Dermis microvascular lymphatic vessel endothelial cell (primary cell): ENCODE data around the gene TIMM22. TPM values are rescaled to one million over a fixed set of nuclear protein-coding genes. Genes with fewer than 3 reads are reported as not detected.
"Not testable (repeated sequence)": the region's sequence is repeated elsewhere in the genome, so short reads cannot be mapped to it uniquely, and the experiment has no call there.

Experiments used
- DNase-seq, 2 donors: peaks; one replicate each; pipeline versions ENCODE4 v3.0.0 to v3.0.0-alpha.2; 2010; ENCODE audit warnings: low read depth in 2 of 2
- total RNA-seq: library from RNA; depleted of rRNA; stranded (reverse); fragments of >200 nt; gene quantifications from 2 replicates; pipeline ENCODE4 v1.2.1, GENCODE V29; 2014

TIMM22 gene
- total RNA-seq, 1 donor from 2014 or later, result 14.0 TPM

DNA sequence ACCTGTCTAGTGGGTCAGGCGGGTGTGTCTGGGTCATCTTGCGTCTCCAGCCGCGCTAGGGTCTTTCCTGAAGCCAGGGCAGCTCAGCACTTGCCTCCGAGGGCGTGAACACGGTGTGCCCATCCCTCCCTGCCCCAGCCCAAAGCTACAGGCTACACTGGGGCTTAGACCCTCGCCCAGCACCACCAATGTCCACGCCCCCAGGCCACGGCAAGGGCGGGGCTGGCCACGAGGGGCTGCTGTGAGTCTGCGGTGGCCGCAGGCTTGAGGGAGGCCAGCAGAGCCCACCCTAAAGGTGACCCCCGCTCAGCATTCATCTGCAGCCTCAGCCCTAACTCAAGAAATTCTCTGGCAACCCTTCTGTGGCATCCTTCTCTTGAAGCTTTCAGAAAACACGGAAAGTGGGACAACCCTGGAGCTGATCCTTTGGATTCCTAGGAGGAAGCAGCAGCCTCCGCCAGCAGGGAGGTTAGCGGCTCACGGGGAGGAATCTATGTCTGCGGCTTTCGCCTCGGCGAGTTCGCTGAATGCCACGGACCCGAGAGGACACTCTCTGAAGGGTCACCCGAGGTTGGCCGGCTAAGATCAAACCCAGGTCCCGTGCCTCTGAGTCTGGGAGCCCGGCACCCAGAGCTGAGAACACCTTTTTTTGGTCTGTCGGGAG lies 41.7 kb downstream of the TIMM22 start:
- no peak for DNase-seq

DNA sequence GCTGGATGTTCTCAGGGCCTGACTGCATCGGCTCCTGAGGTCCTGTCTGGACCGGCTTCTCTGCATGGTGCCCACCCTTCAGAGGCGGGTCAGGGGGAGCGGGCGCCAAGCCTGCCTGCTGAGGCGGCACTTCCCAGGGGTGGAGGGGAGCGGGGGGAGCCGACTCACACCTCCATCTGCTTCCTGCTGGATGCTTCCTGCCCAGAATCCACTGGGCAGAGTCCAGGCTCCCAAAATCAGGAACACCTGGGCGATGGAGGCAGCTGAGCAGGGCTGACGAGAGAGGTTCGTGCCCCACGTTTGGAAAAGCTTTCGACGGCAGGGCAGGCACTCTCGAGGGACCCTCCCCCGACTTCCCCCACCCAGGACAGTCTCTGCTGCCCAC lies 42.2 kb downstream of the TIMM22 start:
- DNase-seq, result peak in 1 of 2 donors; percentile 14

DNA sequence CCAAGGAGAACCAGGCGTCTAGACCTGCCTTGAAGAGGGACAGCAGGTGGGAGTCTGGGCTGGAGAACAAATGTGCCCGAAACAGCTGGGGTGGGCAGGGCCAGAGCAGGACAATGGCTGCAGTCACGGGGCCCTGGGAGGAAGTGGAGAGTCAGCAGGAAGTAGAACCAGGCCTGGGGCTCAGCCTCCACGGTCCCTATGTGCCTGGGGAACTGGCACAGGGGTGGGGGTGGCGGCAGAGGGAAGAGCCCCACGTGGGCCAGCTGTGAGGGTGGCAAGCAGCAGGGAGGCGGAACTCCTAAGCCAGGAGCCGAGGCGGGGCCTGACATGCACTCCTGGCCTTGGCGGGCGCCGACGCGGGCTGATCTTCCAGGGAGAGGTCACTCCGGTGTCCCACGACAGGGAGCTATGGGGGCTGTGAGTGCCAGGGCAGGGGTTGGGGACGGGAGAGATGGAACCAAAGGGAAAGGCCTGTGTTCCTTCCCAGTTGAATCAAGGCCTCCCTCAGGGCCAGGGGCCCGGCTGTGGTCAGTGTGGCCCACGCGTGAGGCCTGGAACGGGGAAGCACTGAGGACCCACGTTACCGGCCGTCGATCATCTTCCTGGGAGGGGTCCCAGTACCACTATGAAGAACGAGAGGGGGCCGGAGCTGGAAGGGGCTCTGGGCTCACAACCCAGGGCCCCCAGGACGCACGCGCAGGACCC lies 42.7 kb downstream of the TIMM22 start:
- peak; percentile 65 to 91 for DNase-seq

DNA sequence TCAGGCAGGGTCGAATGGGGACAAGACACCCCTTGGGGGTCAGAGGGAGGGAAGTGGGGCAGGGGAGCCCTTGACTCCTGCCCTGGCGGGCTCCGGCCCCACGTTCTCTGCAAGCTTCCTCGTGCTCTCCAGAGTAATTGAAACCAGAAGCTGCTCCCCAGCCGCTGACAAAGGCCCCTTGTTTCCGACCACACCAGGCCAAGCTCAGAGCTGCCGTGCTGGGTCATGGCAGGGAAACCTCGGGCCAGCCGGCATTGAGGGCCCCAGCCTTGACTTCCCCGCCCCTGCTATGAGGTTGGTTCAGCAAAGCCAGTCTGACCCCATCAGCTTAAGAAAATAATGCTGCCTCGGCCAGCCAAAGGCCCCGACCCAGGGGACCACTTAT lies 43.3 kb downstream of the TIMM22 start:
- no peak for DNase-seq

DNA sequence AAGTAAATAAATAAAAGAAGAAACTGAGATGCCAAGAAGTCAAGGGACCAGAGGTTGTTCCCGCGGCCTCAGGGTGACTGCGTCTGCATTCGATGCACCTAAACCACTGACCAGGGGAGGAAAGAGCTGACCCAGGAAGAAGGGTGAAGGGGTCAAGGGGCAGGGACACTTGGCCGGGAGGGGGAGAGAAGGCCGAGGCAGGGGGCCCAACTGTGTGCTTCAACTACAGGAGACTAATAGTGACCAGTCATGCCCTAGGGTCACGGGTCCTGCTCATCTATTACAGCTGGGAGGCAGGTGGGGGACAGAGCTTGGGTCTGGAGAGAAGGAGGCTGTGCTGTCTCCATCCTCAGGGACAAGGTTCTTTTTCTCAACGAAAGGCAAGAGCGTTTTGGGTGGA lies 44.8 kb downstream of the TIMM22 start:
- DNase-seq, result no peak

DNA sequence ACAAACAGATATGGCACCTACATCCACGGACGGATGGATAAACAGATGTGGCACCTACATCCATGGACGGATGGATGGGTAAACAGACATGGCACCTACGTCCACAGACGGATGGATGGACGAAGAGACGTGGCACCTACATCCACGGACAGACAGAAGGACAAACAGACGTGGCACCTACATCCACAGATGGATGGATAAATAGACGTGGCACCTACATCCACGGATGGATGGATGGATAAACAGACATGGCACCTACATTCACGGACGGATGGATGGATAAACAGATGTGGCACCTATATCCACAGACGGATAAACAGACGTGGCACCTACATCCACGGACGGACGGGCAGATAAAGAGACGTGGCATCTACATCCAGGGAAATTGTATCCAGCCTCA lies 45.6 kb downstream of the TIMM22 start:
- no peak for DNase-seq

DNA sequence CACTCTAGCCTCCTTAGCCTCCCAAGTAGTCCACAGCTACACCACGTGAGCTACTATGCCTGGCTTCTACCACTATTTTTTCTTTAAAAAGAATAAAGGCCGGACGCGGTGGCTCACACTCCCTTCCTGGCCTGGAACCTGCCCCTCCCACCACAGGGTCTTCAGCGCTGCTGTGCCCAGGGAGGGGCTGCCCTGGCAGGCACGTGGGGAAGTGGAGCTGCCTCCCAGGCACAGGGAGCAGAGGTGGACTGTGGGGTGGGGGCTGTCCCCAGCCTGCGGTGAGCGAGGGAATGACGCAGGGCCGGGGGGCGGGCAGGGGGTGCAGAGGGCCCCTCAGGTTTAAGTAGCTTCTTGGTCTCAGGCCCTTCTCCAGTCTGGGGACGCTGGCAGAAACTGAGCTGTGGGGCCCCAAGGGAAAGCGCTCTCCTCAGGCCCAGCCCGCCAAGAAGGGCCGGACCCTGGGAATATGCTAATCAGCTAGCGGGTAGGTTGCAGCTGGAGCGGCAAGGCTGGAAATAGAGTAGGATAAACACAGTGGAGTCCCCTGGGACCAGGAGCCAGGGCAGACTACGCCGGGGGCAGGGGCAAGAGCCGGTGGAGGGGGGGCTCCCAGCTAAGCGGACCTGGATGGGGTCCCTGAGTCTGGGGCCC lies 46.8 kb downstream of the TIMM22 start:
- DNase-seq, result peak; percentile 56 to 95

DNA sequence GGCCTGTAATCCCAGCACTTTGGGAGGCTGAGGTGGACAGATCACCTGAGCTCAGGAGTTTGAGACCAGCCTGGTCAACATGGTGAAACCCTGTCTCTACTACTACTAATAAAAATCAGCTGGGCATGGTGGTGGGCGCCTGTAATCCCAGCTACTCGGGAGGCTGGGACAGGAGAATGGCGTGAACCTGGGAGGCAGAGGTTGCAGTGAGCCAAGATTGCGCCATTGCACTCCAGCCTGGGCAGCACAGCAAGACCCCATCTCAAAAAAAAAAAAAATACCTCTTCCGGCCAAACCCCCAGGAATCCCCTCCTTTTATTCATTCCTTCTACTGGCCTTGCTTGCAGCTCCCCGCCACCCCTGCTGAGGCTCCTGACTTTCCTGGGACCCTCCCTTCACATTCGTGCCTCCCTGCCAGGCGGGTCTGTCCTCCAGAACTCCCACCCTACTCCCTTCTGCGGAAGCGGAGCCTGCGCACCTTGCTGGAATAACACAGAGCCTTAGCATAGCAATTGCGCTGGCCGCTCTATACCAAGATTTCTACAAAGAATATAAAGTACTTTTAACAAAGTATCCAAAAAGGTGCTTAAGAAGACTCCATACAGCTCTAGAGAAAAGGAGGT lies 47.6 kb downstream of the TIMM22 start:
- DNase-seq, result not testable (repeated sequence)

DNA sequence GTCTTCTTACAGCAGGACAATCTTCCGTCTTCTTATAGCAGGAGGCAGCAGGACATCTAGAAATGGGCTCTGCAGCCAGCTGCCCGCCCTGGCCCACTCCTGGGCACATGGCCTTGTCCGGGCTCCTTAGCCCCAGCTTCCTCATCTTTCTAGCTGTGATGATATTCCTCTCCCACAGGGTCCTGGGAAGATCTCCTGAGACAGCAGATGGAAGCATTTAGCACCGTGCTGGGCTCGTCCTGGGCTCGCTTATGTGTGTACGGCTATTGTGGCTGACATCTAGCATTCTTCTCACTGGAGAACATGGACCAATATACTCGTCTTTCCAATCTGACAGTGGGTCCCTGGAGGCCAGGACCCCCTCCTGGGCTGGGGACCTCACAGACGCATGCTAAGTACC lies 48.5 kb downstream of the TIMM22 start:
- DNase-seq, result no peak

DNA sequence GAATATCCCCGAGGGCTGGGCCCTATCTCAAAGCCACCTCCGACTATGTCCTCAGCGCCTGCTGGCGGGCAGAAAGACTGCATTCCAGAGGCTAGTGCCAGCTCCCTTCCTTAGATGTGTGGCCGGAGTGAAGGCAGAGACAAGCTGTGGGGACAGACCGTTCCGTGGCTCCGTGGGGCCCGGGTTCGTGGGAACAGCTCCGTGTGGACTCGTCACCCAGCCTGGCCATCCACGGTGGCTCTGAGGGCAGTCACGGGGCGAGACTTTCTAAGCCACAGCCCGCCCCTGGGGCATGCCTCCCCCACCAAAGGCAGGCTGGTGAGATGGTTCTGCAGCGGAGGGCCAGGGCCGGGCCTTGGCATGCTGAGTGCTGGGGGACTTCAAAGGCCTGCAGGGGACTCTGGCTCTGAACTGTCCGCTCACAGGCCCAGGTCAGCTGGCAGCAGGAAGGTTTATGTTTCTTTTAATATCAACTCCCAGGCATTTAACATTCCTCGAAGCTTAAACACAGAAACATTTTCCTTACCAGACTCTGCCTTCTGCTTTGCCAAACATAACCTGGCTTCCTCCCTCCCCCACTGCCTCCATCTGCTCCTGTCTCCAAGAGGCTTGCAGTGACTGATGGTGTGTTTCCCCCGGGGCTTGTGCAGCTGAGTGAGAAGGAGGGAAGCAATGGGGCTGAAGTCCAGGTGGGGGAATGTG lies 50.4 kb downstream of the TIMM22 start:
- no peak for DNase-seq

DNA sequence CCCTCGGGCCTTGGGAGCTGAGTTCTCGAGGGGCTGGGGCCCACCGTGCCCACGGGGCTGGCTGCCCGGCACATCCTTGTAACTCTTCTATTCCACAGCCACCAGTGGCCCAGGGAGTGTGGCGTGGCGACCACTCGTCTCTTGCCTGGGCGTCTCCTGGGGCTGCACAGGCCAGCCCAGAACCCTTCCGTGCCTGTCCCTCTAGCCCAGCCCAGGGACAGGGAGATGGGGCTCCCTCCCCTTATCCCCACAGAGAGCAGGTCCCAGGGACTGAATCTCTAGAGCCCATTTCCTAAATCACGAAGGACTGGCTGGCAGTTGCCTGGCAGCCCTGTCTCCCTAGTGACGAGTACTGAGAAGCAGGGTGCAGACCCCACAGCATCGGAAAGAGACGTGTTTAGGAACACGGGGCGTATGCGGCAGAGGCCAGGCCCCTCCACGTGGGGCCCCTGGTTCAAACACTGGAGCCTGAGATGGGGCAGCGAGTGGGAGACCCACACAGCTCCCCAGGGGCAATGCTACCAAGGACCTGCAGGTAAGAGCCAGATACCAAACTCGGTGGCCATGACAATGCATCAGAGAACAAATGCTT lies 51.0 kb downstream of the TIMM22 start:
- no peak for DNase-seq

DNA sequence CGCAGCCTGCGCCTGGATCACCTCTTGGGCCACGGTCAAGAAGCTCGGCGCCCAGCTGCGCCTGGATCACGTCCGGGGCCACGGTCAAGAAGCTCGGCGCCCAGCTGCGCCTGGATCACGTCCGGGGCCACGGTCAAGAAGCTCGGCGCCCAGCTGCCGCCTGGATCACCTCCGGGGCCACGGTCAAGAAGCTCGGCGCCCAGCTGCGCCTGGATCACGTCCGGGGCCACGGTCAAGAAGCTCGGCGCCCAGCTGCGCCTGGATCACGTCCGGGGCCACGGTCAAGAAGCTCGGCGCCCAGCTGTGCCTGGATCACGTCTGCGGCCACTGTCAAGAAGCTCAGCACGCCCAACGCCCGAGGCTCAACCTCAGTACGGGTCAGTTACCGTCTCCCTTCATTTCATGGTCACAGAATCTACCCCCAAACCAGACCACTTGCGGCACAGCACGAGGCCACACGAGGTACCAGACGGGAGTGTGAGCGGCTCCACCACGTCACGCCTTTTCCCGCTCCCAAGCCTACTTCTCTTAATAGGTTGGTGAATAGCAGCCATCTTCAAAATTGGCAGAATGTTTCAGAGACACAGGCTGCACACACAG lies 51.7 kb downstream of the TIMM22 start:
- not testable (repeated sequence) for DNase-seq

DNA sequence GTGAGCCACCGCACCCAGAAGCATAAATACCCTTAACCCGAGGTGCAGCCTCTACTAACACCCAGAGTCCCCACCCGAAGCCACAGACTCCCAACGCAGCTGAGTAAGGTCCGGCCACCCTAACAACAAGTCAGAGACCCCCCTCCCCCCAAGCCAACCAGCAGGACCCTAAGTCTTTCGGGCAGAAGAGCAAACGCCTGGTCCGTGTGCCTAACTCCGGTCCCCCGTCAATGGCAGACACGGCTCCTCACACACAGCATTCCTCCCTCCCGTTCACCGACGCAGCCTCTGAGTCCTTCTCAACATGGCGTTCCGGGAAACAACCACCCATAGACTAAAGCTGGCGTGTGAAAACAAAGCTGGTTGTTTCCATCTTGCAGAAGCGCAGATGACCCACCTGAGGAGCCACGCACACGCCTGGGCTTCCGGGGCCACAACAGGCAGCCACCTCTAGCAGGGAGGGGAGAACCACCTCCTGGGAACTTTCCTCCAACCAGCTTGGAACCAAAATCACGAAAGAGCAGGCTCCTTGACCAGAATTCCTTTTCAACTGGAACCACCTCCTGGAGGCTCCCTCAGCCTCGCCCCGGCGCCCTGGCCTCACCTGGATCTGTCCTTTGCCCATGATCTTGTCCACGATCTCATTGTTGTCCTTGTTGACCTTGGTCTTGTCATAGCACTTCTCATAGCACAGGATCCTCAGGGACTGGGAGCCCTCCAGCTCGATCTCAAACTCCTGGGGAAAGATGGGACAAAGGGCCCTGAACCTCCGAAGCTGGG lies 52.7 kb downstream of the TIMM22 start:
- no peak for DNase-seq

DNA sequence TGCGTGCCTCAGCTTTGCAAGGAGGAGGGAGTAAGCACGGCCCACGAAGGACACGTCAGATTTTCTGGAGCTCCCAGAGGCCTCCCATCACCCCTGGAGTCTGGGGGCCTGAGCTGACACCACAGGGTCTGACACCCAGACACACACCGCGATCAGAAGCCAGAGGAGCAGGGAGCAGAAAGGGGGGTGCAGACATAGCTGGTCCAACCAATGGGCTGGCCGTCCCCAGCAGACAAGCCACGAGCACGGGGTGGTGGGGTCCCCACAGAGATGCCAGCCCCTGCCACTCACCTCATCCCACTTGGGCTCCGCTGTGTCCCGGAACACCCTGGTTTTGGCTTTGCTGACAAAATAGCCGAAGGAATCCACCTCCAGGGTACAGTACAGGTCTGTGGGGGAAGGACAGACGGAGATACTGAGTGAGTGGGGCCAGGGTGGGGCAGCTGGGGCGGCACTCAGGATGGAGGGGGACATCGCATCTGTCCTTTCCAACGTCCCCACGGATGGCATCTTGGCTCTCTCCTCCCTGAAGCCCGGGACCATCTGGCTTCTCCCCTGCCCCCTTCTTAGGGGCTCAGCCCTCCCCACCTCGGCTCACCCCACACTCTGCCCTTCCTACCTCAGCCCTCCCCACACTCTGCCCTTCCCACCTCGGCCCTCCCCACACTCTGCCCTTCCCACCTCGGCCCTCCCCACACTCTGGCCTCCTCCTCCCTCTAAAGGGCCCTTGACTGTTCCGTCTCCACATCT lies 53.5 kb downstream of the TIMM22 start:
- DNase-seq, result no peak

DNA sequence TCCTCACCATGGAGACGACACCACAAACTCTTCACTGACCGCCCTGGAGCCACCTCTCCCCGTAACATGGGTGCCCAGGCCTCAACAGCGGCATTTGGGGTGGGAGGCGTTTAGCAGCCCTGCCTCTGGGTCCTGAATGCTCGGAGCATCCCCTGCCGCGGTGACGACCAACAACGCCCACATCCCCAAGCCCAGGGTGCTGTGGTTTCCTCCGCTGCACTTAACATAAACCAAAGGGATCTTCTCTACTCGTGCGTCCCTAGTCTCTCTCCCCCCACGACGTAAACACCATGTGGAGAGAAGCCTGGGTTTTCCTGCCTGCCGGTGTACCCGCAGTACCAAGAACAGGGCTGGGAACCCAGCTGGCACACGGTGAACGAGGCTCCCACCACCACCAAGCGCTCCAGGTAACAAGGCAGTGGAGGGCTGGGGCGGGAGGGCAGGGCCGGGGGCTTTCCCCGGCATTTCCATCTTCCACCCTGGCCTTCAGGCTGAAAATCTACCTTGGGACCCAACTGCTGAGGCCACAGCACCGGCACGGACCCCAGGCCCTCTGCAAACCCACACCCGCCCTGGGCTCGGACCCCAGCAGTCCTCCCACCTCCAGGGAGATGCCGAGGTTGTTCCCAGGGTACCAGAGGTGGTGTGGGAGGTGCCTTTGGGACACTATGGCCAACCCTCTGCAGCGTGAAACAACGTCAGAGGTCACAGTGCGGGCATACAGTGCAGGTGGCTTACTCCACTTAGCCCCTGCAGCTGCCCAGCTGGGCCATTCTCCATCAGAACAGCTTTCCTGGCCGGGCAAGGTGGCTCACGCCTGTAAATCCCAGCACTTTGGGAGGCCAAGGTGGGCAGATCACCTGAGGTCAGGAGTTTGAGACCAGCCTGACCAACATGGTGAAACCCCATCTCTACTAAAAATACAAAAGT lies 54.3 kb downstream of the TIMM22 start:
- no peak for DNase-seq
